GM10266 (cell line): ENCODE results near the gene FMO1.
A peak's percentile ranks its signal among the peaks of the same experiment; 100 is the strongest.

Experiments used
- DNase-seq: peaks from one replicate; pipeline ENCODE4 v3.0.0; 2012; ENCODE audit errors: extremely low spot score
- TF ChIP-seq, protein P1 (sequence below): IDR thresholded peaks from 2 replicates; pipeline ENCODE4 v1.5.1; 2012; ENCODE audit warnings: mild to moderate bottlenecking, low read depth; ENCODE audit not compliant: control insufficient read depth, insufficient read depth; ENCODE audit errors: missing control alignments

Gene FMO1

DNA sequence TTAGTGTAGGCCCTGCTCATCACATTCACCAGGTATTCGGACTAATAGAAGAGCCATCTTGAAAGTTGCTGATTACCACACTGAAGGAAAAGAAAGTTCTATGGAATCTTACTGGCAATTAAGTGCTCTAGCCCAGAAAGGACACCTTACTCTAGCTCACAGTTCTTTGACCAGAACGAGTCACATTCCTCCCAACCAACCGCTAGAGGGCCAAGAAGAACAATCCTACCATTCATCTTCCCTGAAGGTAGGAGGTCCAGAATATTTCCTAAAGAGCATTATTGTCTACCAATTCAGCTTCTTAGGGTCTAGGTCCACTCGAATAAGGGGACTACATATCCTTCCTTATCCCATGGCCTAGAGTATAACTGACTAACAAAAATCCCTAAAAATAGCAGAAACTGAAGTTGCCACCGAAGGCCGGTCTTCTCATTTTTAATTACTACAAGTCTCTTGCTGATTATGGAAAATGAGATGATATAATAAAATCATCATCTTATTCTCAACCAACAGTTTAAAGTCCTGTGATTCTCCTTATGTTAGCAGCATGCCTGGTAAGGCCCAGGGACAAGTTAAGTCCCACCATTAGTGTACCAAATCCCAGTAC, 2.7 kb upstream of the FMO1 start:
- peak; percentile 39 for DNase-seq

DNA sequence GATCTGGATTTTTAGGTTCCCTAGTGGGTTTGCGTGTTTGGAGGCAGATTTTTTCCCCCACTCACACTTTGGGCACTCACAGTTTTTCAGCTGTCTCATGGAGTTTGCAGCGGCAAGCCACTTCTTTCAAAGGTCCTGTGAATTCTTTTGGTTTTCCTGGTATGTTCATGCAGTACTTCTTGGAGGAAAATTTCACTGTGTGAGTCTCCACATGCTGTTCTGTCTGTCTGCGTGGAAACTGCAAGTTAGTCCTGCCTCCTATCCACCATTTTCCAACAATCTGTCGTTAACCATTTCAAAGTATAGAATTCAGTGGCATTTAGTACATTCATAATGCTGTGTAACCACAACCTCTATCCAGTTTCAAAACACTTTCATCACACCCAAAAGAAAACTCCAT, 793 bp upstream of the FMO1 start:
- DNase-seq, result no peak
- TF ChIP-seq, protein P1, sequence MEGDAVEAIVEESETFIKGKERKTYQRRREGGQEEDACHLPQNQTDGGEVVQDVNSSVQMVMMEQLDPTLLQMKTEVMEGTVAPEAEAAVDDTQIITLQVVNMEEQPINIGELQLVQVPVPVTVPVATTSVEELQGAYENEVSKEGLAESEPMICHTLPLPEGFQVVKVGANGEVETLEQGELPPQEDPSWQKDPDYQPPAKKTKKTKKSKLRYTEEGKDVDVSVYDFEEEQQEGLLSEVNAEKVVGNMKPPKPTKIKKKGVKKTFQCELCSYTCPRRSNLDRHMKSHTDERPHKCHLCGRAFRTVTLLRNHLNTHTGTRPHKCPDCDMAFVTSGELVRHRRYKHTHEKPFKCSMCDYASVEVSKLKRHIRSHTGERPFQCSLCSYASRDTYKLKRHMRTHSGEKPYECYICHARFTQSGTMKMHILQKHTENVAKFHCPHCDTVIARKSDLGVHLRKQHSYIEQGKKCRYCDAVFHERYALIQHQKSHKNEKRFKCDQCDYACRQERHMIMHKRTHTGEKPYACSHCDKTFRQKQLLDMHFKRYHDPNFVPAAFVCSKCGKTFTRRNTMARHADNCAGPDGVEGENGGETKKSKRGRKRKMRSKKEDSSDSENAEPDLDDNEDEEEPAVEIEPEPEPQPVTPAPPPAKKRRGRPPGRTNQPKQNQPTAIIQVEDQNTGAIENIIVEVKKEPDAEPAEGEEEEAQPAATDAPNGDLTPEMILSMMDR, result no peak

More for the DNA sequence above, 2.7 kb upstream of the FMO1 start:
- TF ChIP-seq, protein P1, result peak; percentile 70

DNA sequence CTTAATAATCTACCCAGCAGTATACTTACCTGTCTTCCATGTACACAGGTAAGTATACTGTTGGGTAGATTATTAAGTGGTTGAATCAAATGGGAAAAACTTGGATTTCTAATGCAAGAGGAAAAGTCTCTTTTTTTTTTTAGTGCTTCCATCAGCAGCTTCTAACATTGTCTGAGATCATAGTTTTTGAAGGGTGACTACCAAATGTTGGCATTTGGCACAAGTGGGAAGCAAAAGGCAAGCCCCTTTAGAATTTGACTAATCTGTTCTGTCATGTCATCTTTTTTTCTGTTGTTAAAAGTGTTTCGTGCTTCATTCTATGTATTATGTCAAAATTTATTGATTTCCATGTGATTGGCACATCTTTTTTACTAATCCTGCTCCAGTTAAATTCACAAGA, 547 bp downstream of the FMO1 start:
- DNase-seq, result no peak

DNA sequence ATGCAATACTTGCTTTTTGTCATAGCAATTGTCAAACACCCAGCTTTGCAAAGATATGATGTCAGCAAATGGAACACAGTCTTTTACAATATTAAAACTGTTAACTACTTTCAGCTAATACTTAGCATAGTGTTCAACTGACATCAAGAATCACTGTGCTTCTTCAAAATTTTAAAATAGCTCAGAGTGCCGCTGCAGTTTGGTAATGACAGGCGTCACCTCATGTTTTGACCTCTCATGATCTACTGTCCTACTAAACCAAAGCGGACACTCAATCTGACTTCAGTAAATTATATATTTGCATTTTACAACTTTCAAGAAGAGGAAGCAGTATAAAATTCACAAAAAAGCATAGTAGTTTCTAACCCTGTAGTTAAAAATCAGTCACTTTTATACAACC, 2.0 kb downstream of the FMO1 start:
- TF ChIP-seq, protein P1, result no peak
- DNase-seq, result no peak

More for the DNA sequence above, 547 bp downstream of the FMO1 start:
- TF ChIP-seq, protein P1, result no peak

DNA sequence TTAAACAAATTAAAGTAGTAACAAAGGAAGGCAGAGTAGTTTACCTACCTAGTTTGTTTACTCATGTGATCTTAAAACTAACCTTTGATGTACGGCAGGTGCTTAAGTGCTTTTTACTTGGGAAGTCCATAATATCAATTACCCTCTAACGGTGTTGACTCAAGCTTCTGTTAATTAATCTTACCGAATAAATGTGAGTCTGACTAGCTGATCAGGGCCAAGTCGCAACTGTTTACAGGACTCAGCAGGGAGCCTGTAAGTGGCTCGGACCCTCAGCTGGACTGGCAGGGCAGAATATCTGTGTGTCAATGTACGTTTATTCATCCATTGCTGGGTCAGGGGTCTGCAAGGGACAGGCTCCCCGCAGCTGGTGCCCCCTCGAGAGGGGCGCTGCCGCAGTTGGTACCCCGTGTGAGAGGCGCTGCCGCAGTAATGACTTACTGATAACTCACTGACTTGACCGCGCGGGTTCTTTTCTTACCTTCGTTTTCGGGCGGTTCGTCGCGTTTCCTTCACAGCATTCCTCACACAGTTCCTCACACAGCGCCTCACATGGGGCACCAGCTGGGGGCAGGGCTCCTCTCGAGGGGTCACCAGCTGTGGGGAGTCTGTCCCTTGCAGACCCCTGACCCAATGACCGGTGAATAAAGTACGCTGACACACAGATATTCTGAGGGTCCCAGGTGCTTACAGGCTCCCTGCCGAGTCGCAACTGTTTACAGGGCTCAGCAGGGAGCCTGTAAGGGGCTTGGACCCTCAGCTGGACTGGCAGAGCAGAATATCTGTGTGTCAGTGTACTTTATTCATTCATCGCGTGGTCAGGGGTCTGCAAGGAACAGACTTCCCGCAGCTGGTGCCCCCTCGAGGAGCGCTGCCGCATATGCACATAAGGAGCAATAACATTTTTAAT, 3.0 kb downstream of the FMO1 start:
- DNase-seq, result peak; percentile 21
- TF ChIP-seq, protein P1, result peak; percentile 62

DNA sequence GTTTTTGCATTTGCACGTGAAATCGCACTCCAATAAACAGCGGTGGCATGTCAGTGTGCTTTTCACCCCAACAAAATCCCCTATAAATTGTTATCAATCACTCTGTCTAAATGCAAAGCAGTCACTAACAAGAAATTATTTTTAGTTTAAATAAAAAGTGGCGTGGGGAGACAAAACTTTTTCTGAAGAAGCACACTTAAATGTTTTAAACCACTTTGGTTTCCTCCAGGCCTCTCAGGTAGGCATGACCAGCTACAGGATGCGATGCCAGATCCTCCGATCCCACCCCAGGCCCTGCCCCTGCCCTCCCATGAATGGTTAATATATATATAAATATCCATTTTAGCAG, 3.6 kb downstream of the FMO1 start:
- DNase-seq, result no peak
- TF ChIP-seq, protein P1, result no peak

DNA sequence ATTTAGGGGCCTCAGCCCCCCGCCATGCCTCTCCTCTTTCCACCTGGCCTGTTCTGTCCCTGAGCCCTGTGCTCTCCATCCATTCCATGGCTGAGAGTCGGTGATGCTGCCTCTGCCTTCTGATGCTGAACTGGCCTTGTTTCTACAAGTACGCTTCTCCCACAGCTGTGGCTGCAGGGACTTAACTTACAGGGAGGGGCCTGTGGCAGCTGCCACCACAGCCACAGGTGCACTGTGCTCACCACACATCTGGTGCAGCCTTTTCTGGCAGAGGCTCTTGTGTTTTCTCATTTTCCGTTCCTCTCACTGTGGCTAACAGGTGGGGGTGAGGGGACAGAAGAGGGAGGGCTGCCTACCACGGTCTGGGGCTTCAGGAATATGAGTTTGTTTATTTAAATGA, 4.2 kb downstream of the FMO1 start:
- TF ChIP-seq, protein P1, result no peak
- DNase-seq, result peak; percentile 18
